ENCODE data around the gene TMPRSS3.

The TMPRSS3 gene

DNA sequence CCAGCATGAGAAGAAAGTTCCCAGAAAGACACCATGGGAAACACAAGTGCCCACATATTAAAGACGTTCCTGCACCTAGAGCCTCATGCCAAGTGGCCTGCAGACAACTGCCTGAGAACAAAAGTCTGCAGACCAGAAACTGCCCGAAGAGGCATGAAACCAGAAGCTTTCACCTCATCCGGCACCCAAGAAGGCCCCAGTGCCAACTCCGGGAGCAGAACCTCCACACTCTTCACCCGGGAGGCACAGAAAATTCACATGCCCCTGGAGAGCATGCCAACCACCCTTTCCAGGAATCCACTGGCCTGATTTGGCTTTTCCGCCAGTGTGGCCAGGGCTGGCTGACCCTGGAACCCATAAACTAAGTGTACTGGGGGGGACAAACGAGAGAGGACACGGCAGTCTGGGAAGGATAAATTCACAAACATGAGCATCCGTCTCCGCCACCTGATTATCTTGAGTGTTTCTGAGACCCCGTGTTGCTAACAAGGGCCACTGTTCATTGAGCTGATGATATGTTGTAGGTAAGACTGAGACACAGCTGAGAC, 51.8 kb downstream of the TMPRSS3 start:
- no peak overlapping the region for H3K4me3 ChIP-seq (ENCODE audit: low read length)
- peaks cover 2% of the 10 kb centered on the region; the same call in 1 of the 2 replicates for H3K4me1 ChIP-seq (ENCODE audit: control insufficient read depth, insufficient read depth, low read length)
- H3K36me3 ChIP-seq (ENCODE audit: control insufficient read depth, insufficient read depth, low read length) = no peaks in the 10 kb centered on the region
- WGBS (ENCODE audit: insufficient coverage, insufficient read length) = no CpG with 5 or more reads among the region's 11 CpGs
- H3K27ac ChIP-seq (ENCODE audit: low read length) = no peak overlapping the region
- H3K27me3 ChIP-seq (ENCODE audit: control insufficient read depth, insufficient read depth, low read length) = no peaks in the 10 kb centered on the region
- no peak for DNase-seq (ENCODE audit: low read depth, low spot score)
- H3K9me3 ChIP-seq (ENCODE audit: control insufficient read depth, insufficient read depth, low read length) = no peaks in the 10 kb centered on the region

GRCh38 chr21:42343556-42343955, 52.3 kb downstream of the TMPRSS3 start:
- H3K27ac ChIP-seq (ENCODE audit: low read length) = no peak overlapping the region
- no CpG with 5 or more reads among the region's 6 CpGs for WGBS (ENCODE audit: insufficient coverage, insufficient read length)
- no peaks in the 10 kb centered on the region for H3K36me3 ChIP-seq (ENCODE audit: control insufficient read depth, insufficient read depth, low read length)
- H3K27me3 ChIP-seq (ENCODE audit: control insufficient read depth, insufficient read depth, low read length) = no peaks in the 10 kb centered on the region
- peaks cover 2% of the 10 kb centered on the region; the same call in 1 of the 2 replicates for H3K4me1 ChIP-seq (ENCODE audit: control insufficient read depth, insufficient read depth, low read length)
- no peaks in the 10 kb centered on the region for H3K9me3 ChIP-seq (ENCODE audit: control insufficient read depth, insufficient read depth, low read length)
- no peak overlapping the region for H3K4me3 ChIP-seq (ENCODE audit: low read length)
- DNase-seq (ENCODE audit: low read depth, low spot score) = no peak

- Histone ChIP-seq H3K9me3 (ENCODE audit: control insufficient read depth, insufficient read depth, low read length) (no peaks in the 10 kb centered on the region), H3K4me1 (ENCODE audit: control insufficient read depth, insufficient read depth, low read length) (peaks cover 2% of the 10 kb centered on the region; the same call in 1 of the 2 replicates)
- WGBS (ENCODE audit: insufficient coverage, insufficient read length) = no CpG with 5 or more reads among the region's 10 CpGs
Measured at GRCh38 chr21:42343101-42343500, 52.8 kb downstream of the TMPRSS3 start.

GRCh38 chr21:42341776-42342542, 53.9 kb downstream of the TMPRSS3 start:
- H3K4me1 ChIP-seq (ENCODE audit: control insufficient read depth, insufficient read depth, low read length) = peaks cover 2% of the 10 kb centered on the region; the same call in 1 of the 2 replicates
- no CpG with 5 or more reads among the region's 15 CpGs for WGBS (ENCODE audit: insufficient coverage, insufficient read length)
- H3K36me3 ChIP-seq (ENCODE audit: control insufficient read depth, insufficient read depth, low read length) = no peaks in the 10 kb centered on the region
- no peaks in the 10 kb centered on the region for H3K27me3 ChIP-seq (ENCODE audit: control insufficient read depth, insufficient read depth, low read length)
- no peaks in the 10 kb centered on the region for H3K9me3 ChIP-seq (ENCODE audit: control insufficient read depth, insufficient read depth, low read length)
- no peak for DNase-seq (ENCODE audit: low read depth, low spot score)
- H3K4me3 ChIP-seq (ENCODE audit: low read length) = no peak overlapping the region
- H3K27ac ChIP-seq (ENCODE audit: low read length) = no peak overlapping the region

More at GRCh38 chr21:42343101-42343500, 52.8 kb downstream of the TMPRSS3 start:
- no peaks in the 10 kb centered on the region for H3K27me3 ChIP-seq (ENCODE audit: control insufficient read depth, insufficient read depth, low read length)
- no peak for DNase-seq (ENCODE audit: low read depth, low spot score)
- no peak overlapping the region for H3K27ac ChIP-seq (ENCODE audit: low read length)
- H3K36me3 ChIP-seq (ENCODE audit: control insufficient read depth, insufficient read depth, low read length) = no peaks in the 10 kb centered on the region
- H3K4me3 ChIP-seq (ENCODE audit: low read length) = no peak overlapping the region

GRCh38 chr21:42340187-42341050, 55.4 kb downstream of the TMPRSS3 start:
- Histone ChIP-seq H3K27me3 (ENCODE audit: control insufficient read depth, insufficient read depth, low read length) (no peaks in the 10 kb centered on the region), H3K4me1 (ENCODE audit: control insufficient read depth, insufficient read depth, low read length) (peaks cover 2% of the 10 kb centered on the region; the same call in 1 of the 2 replicates), H3K27ac (ENCODE audit: low read length) (no peak overlapping the region), H3K4me3 (ENCODE audit: low read length) (no peak overlapping the region), H3K36me3 (ENCODE audit: control insufficient read depth, insufficient read depth, low read length) (no peaks in the 10 kb centered on the region), H3K9me3 (ENCODE audit: control insufficient read depth, insufficient read depth, low read length) (no peaks in the 10 kb centered on the region)
- DNase-seq (ENCODE audit: low read depth, low spot score) = no peak
- no CpG with 5 or more reads among the region's 24 CpGs for WGBS (ENCODE audit: insufficient coverage, insufficient read length)

DNA sequence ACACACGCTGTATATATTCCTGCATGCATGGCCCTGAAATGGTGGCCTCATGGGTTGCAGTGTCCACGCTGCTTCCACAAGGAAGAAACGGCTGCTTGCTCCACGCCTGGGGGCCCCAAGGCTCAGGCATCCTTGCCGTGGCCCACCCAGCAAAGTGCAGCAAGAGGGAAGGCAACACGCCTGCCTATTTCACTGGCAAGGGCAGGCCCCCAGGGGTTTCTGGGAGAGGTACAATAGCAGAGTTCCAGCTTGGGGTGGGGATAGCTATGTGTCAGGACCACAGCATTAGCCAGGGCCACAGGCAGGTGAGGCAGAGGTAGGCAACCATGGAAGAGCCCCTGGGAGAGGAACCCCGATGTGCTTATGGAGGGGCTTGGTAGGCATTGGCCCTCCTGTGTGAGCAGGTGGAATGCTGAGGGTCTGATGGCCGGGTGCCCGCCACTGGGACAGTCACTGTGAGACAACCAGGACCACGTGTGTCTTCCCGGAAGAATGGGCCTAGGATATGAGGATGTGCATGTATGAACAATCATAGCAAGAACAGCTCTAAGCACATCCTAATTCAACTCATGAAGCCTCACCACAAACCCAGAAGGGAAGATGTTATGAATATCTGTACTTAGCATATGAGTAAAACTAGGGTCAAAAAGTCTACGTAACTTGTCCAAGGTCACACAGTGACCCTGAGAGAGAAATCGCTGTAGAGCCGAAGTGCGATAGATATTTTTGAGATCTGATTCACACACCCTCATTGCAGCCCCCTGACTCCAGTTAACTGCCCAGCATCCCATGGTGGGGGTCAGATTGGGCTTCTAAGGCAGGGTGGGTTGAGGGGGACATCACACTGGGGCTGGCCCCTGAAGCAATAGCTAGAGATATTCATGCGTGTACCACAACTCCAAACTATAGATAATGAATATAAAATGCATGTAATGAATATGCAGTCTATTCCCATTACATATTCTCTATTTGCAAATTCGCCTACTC, 56.8 kb downstream of the TMPRSS3 start:
- Histone ChIP-seq H3K36me3 (ENCODE audit: control insufficient read depth, insufficient read depth, low read length) (no peaks in the 10 kb centered on the region), H3K9me3 (ENCODE audit: control insufficient read depth, insufficient read depth, low read length) (no peaks in the 10 kb centered on the region), H3K27ac (ENCODE audit: low read length) (no peak overlapping the region), H3K27me3 (ENCODE audit: control insufficient read depth, insufficient read depth, low read length) (no peaks in the 10 kb centered on the region), H3K4me1 (ENCODE audit: control insufficient read depth, insufficient read depth, low read length) (peaks cover 2% of the 10 kb centered on the region; the same call in 1 of the 2 replicates), H3K4me3 (ENCODE audit: low read length) (no peak overlapping the region)
- no peak for DNase-seq (ENCODE audit: low read depth, low spot score)
- no CpG with 5 or more reads among the region's 17 CpGs for WGBS (ENCODE audit: insufficient coverage, insufficient read length)

GRCh38 chr21:42337830-42338728, 57.8 kb downstream of the TMPRSS3 start:
- H3K27ac ChIP-seq (ENCODE audit: low read length) = no peak overlapping the region
- H3K36me3 ChIP-seq (ENCODE audit: control insufficient read depth, insufficient read depth, low read length) = no peaks in the 10 kb centered on the region
- WGBS (ENCODE audit: insufficient coverage, insufficient read length) = no CpG with 5 or more reads among the region's 23 CpGs
- peak; percentile 87 for DNase-seq (ENCODE audit: low read depth, low spot score)
- no peaks in the 10 kb centered on the region for H3K9me3 ChIP-seq (ENCODE audit: control insufficient read depth, insufficient read depth, low read length)
- no peak overlapping the region for H3K4me3 ChIP-seq (ENCODE audit: low read length)
- H3K27me3 ChIP-seq (ENCODE audit: control insufficient read depth, insufficient read depth, low read length) = no peaks in the 10 kb centered on the region
- peaks cover 2% of the 10 kb centered on the region; the same call in 1 of the 2 replicates for H3K4me1 ChIP-seq (ENCODE audit: control insufficient read depth, insufficient read depth, low read length)

GRCh38 chr21:42337276-42337675, 58.6 kb downstream of the TMPRSS3 start:
- peaks cover 2% of the 10 kb centered on the region; the same call in 1 of the 2 replicates for H3K4me1 ChIP-seq (ENCODE audit: control insufficient read depth, insufficient read depth, low read length)
- H3K4me3 ChIP-seq (ENCODE audit: low read length) = no peak overlapping the region
- DNase-seq (ENCODE audit: low read depth, low spot score) = no peak
- H3K27ac ChIP-seq (ENCODE audit: low read length) = no peak overlapping the region
- no peaks in the 10 kb centered on the region for H3K36me3 ChIP-seq (ENCODE audit: control insufficient read depth, insufficient read depth, low read length)
- H3K9me3 ChIP-seq (ENCODE audit: control insufficient read depth, insufficient read depth, low read length) = no peaks in the 10 kb centered on the region
- no CpG with 5 or more reads among the region's 4 CpGs for WGBS (ENCODE audit: insufficient coverage, insufficient read length)
- no peaks in the 10 kb centered on the region for H3K27me3 ChIP-seq (ENCODE audit: control insufficient read depth, insufficient read depth, low read length)

GRCh38 chr21:42336054-42336453, 59.8 kb downstream of the TMPRSS3 start:
- Histone ChIP-seq H3K27me3 (ENCODE audit: control insufficient read depth, insufficient read depth, low read length) (no peaks in the 10 kb centered on the region), H3K27ac (ENCODE audit: low read length) (no peak overlapping the region), H3K9me3 (ENCODE audit: control insufficient read depth, insufficient read depth, low read length) (no peaks in the 10 kb centered on the region; the same call in 1 of the 2 replicates), H3K36me3 (ENCODE audit: control insufficient read depth, insufficient read depth, low read length) (no peaks in the 10 kb centered on the region), H3K4me1 (ENCODE audit: control insufficient read depth, insufficient read depth, low read length) (no peaks in the 10 kb centered on the region), H3K4me3 (ENCODE audit: low read length) (no peak overlapping the region)
- peak; percentile 70 for DNase-seq (ENCODE audit: low read depth, low spot score)
- no CpG with 5 or more reads among the region's 10 CpGs for WGBS (ENCODE audit: insufficient coverage, insufficient read length)

All from iPS DF 6.9 (cell line).